GM19043 (cell line): ENCODE data around the gene REG1B.
"Not testable (repeated sequence)": the region's sequence is repeated elsewhere in the genome, so short reads cannot be mapped to it uniquely, and the experiment has no call there.

ENCODE experiments used
- ATAC-seq: cut with Tn5 transposase; IDR thresholded peaks from one replicate; pipeline ENCODE4 v1.9.1; 2021; ENCODE audit warnings: low read depth; ENCODE audit not compliant: unreplicated experiment

Gene REG1B

DNA sequence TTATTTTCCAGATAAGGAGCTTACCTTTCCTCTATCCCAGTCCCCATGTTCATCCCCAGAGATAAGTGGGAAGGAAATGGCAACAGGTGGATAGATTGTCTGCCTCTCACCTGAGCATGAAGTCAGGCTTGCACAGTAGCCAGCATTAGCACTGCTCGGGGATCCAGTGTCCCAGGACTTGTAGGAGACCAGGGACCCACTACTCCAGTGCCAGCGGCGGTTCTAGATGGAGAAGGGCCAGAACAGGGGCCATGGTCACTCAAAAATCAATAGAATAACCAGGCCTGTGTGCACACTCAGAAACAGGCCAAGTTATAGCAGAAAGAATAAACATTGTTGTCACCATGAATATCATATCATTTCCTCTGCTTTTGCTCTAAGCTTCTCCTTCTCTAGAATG is 2.4 kb downstream of the REG1B start:
- no peak for ATAC-seq

GRCh38 chr2:79084495-79085135 is 3.2 kb downstream of the REG1B start:
- no peak for ATAC-seq

DNA sequence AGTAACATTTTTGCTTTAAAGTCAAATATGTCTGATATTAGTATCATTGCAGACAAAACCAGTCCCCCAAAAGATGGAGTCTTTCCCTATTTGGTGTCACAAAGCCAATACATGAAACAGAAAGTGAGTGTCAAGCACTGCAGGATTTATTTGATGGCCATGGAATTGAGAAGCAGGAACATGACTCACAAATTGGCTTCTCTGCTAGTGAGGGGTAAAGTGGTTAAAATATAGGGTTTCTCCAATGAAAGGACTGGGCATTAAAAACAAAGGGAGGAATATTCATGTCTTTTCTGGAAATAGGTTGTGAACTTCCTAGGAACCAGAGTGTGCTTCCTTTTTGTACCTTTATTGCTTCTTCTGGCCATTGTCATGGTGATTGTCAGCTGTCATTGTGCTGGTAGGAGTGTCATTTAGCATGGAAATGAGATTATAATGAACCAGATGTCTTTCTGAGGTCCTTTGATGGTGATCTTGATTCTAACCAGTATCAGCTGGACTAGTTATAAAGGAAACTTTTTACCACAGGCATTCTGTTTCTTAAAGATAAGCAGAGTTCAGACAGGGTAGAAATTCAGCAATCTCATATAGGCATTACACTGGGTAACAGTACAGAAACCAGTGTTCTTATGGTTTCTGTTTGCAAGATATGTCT is 4.1 kb downstream of the REG1B start:
- no peak for ATAC-seq

DNA sequence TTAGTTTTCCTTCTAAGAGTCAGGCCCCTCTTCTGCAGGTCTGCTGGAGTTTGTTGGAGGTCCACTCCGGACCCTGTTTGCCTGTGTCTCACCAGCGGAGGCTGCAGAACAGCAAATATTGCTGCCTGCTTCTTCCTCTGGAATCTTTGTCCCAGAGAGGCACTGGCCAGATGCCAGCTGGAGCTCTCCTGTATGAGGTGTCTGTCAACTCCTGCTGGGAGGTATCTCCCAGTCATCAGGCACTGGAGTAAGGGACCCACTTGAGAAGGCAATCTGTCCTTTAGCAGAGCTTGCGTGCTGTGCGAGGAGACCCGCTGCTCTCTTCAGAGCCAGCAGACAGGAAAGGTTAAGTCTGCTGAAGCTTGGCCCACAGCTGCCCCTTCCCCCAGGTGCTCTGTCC is 4.8 kb downstream of the REG1B start:
- ATAC-seq = no peak

DNA sequence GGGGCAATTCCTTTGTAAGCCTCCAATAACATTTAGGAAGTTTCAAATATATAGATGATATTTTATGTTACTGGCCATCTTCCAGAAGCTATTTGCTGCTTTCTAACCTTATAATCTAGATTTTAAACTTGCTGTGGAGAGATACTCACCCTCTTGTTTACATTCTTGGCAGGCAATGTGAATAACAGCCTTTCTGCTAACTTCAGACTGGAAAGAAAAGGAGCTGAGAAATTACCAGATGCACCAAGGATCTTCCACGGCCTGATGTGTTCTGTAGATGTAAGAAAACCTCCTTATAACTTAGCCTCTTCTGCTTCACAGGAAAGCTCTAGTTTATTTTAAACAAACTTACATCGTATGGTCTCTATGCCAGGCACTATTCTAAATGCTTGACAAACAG is 16.7 kb downstream of the REG1B start:
- ATAC-seq = no peak

DNA sequence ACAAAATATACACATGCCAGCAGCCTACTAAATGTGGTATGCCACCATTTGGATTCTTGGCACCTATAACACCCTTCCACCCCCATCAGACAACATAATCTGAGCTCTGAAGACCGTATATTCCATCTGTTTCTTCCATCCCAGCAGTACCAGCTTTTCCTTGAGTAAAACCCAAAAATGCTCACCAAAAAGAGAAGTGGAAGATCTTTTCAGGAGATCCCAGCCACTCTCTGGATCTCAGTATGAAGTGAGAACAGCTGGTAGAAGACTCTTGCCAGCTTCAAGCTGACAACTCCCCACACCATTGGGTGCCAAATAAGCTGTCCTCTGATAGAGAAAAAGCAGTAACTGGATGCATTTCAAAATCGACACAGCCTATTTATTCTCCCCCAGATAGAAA is 22.6 kb downstream of the REG1B start:
- ATAC-seq = no peak

DNA sequence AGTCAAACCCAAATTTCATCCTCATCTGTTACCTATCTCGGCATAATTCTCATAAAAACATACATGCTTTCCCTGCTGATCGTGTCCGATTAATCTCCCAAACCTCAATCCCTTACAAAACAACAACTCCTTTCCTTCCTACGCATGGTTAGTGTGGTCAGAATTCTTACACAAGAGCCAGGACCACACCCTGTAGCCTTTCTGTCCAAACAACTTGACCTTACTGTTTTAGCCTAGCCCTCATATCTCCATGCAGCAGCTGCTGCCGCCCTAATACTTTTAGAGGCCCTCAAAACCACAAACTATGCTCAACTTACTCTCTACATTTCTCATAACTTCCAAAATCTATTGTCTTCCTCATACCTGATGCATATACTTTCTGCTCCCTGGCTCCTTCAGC is 33.0 kb downstream of the REG1B start:
- not testable (repeated sequence) for ATAC-seq

GRCh38 chr2:79053486-79053885 is 34.3 kb downstream of the REG1B start:
- not testable (repeated sequence) for ATAC-seq

DNA sequence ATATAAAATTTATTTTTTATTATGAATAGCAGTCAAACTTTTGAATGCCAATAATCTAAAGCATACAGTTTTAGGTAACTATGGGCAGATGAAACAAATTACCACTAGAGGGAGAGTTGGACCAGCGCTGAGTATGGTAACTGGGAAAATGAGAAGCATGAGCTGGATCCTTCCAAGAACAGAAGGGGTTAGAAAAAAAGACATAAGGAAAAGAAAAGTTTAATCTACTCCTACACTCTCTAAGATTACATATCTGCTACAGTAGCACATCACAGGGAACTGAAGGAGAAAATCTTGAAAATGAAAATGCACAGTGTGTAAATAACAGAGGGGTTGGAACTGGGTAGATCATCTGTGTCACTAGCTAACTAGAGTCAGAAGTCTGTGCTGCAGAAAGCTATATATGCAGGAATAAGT is 46.8 kb downstream of the REG1B start:
- ATAC-seq = no peak

DNA sequence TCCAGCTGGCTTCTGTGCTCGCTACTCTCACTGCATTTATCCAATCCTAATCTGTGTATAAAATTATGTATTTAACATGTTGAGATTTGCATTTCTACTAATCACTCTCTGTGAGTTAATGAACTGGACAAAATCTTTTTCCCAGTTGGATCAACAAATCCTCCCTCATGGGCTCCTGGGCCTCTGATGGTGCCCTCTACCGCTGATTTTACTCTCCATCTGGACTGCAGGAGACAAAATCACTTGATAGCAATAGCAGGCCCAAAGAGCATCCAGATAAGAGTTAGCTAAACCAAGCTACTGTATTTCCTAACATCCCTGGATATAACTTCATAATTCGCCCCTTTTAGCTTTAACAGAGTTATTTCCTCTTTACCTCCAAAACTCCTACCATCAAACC is 47.8 kb downstream of the REG1B start:
- ATAC-seq = no peak
